Gastrocnemius medialis (tissue), 4 donors: ENCODE results near the gene ZNHIT1. TPM values are rescaled to one million over a fixed set of nuclear protein-coding genes. Genes with fewer than 3 reads are reported as not detected.

ENCODE experiments used
- ATAC-seq, 2 donors: fragments of 150-250 bp; one replicate each; pipeline ENCODE4 v1.9.1; 2016
- DNase-seq, 2 donors: peaks; one replicate each; pipeline ENCODE4 v3.0.0-alpha.2; 2019
- H3K27ac ChIP-seq, 4 donors: fragments of 200-600 bp; sonication (generic); 1 replicate in 1 of 4; 2 replicates in 3 of 4; pipeline ENCODE4 v1.5.1; 2016 to 2018; ENCODE audit warnings: mild to moderate bottlenecking in 2 of 4, moderate library complexity in 1 of 4
- H3K27me3 ChIP-seq, 3 donors: fragments of 200-600 bp; sonication (generic) in 2 of 3; 1 replicate in 1 of 3; 2 replicates in 2 of 3; pipeline versions ENCODE4 v1.5.1 to v1.6.0; 2016 to 2019; ENCODE audit warnings: mild to moderate bottlenecking in 1 of 3, moderate library complexity in 1 of 3
- H3K36me3 ChIP-seq, 2 donors: fragments of 200-600 bp; sonication (generic) in 1 of 2; one replicate each; pipeline ENCODE4 v1.5.1; 2017 to 2018
- H3K4me1 ChIP-seq, 2 donors: fragments of 200-600 bp; sonication (generic) in 1 of 2; one replicate each; pipeline ENCODE4 v1.5.1; 2016 to 2017; ENCODE audit warnings: mild to moderate bottlenecking in 2 of 2
- H3K4me3 ChIP-seq, 4 donors: fragments of 200-600 bp; sonication (generic) in 3 of 4; 1 replicate in 1 of 4; 2 replicates in 3 of 4; pipeline ENCODE4 v1.5.1; 2016 to 2019; ENCODE audit warnings: mild to moderate bottlenecking in 2 of 4
- H3K9me3 ChIP-seq, 3 donors: fragments of 200-600 bp; sonication (generic) in 2 of 3; 1 replicate in 1 of 3; 2 replicates in 2 of 3; pipeline ENCODE4 v1.5.1; 2016 to 2019
- CTCF ChIP-seq, 5 experiments: fragments of 450-650 bp in 3 of 5; fragments of 200-600 bp in 2 of 5; sonication (generic) in 2 of 5; IDR thresholded peaks in 4 of 5; conservative IDR thresholded peaks in 1 of 5; 1 replicate in 4 of 5; 2 replicates in 1 of 5; pipeline ENCODE4 v1.5.1; 2016 to 2019; ENCODE audit warnings: antibody characterized with exemption in 5 of 5, mild to moderate bottlenecking in 3 of 5, moderate library complexity in 3 of 5
- POLR2A ChIP-seq, 2 donors: fragments of 450-650 bp; IDR thresholded peaks; one replicate each; pipeline ENCODE4 v1.6.1; 2017; ENCODE audit warnings: antibody characterized with exemption in 2 of 2, mild to moderate bottlenecking in 2 of 2, moderate library complexity in 2 of 2
- in situ Hi-C, 4 donors: fragments of 200-750 bp; cut with MboI; loops; one replicate each; pipeline versions ENCODE4 v1.15.0 to v1.8.0; 2017; ENCODE audit warnings: low sequenced_read_pairs in 4 of 4
- intact Hi-C: fragments of 100-400 bp; cut with DNase I; formaldehyde crosslinking; loops from one replicate; pipeline ENCODE4 v1.15.1; 2023; ENCODE audit warnings: low total_unique reads
- total RNA-seq, 4 donors: library from RNA; depleted of rRNA; stranded (reverse); fragments of >200 nt; gene quantifications; one replicate each; pipeline versions ENCODE4 v1.1.0 to v1.2.3, GENCODE V29; 2016

ZNHIT1 gene
- total RNA-seq: 10 to 100 TPM; 66.7 to 83.9 (median 71.9) TPM

- peak; percentile 98 to 99 for ATAC-seq
- peak; percentile 95 to 96 for DNase-seq
- Histone ChIP-seq H3K27me3 (no peaks in the 10 kb centered on the region), H3K27ac (peak within 1 kb of the TSS; percentile 82 to 92 (median 88)), H3K4me3 (peak within 1 kb of the TSS; percentile 68 to 91 (median 74)), H3K36me3 (peaks cover 0 to 27% of the 10 kb centered on the region in 2 donors), H3K9me3 (no peaks in the 10 kb centered on the region), H3K4me1 (peaks cover 23 to 32% of the 10 kb centered on the region in 2 donors)
- intact Hi-C loops (loop anchor here (1.0 to 5.0 kb wide), 3 partner anchors 27 to 340 kb away; partner anchors contain the start of gene SRRT), in situ Hi-C loops (no loop called here)
- TF ChIP-seq POLR2A (IDR thresholded peaks at IDR 0.05) (peak in 1 of 2 donors; percentile 16), CTCF (IDR thresholded peaks at IDR 0.05 in 4 of 5, conservative IDR thresholded peaks at IDR 0.05 in 1 of 5) (peak in 2 of 5 experiments; percentile 41 to 48)
Observed at GRCh38 chr7:101217388-101218235, at the start of gene ZNHIT1, which contains the start of gene PLOD3. ZNHIT1 (plus strand) TSS chr7:101218165; CDS start chr7:101218196, 31 bp downstream. PLOD3 (minus strand) TSS chr7:101217581; CDS start chr7:101217274, 307 bp downstream.

DNA sequence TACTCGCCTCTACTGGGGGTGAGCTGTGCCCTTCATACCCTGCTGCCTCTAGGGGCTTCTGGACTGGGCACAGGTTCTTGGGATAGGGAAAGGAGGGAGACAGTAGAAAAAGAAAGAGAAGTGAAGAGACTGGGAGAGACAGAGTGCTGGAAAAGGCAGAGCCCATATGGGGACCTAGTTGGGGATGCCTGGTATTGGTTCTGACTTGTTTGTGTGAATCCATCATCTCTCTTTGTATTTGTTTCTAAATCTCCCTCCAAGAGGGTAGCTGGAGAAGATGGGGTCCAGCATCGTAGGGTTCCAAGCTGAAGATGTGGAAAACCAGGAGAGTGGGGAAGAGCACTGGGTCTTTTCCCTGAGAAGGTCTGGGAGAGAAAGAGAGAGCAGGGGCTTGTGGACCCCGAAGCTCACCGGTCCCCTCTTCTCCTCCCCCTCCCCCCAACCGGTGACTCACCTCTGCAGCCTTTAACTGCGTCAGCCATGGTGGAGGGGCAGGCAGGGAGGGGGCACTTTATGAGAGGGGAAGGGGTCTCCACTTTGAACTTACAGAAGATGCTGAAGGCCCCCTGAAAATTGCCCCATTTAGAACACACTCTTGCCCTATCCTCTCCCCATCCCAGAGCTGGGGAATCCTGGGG lies 49.4 kb upstream of the ZNHIT1 start:
- Histone ChIP-seq H3K4me1 (peaks cover 22 to 42% of the 10 kb centered on the region in 2 donors), H3K9me3 (no peaks in the 10 kb centered on the region), H3K27ac (no peak overlapping the region), H3K27me3 (peaks cover 92 to 99% (median 99%) of the 10 kb centered on the region in 3 donors), H3K4me3 (no peak overlapping the region), H3K36me3 (no peaks in the 10 kb centered on the region)
- TF ChIP-seq POLR2A (IDR thresholded peaks at IDR 0.05) (no peak), CTCF (IDR thresholded peaks at IDR 0.05 in 4 of 5, conservative IDR thresholded peaks at IDR 0.05 in 1 of 5) (no peak)
- DNase-seq: no peak
- no peak for ATAC-seq
- intact Hi-C loops (no loop called here), in situ Hi-C loops (no loop called here)

- TF ChIP-seq POLR2A (IDR thresholded peaks at IDR 0.05) (no peak), CTCF (IDR thresholded peaks at IDR 0.05 in 4 of 5, conservative IDR thresholded peaks at IDR 0.05 in 1 of 5) (no peak)
- Histone ChIP-seq H3K36me3 (no peaks in the 10 kb centered on the region), H3K4me3 (no peak overlapping the region), H3K27ac (no peak overlapping the region), H3K27me3 (peaks cover 92 to 100% (median 99%) of the 10 kb centered on the region in 3 donors), H3K9me3 (no peaks in the 10 kb centered on the region), H3K4me1 (peaks cover 20 to 45% of the 10 kb centered on the region in 2 donors)
- in situ Hi-C loops: no loop called here
- intact Hi-C loops: no loop called here
- ATAC-seq (no peak), DNase-seq (no peak)
Observed at GRCh38 chr7:101169110-101169837, 48.7 kb upstream of the ZNHIT1 start.

- H3K4me1 ChIP-seq: peaks cover 20 to 40% of the 10 kb centered on the region in 2 donors
- in situ Hi-C loops (no loop called here), intact Hi-C loops (loop anchor here (2.0 kb wide), 1 partner anchor 25 kb away; no protein-coding TSS in a partner anchor)
Observed at GRCh38 chr7:101169838-101170551, 48.0 kb upstream of the ZNHIT1 start.

More at GRCh38 chr7:101169838-101170551, 48.0 kb upstream of the ZNHIT1 start:
- Histone ChIP-seq H3K36me3 (no peaks in the 10 kb centered on the region), H3K9me3 (no peaks in the 10 kb centered on the region), H3K27ac (no peak overlapping the region), H3K27me3 (peaks cover 89 to 100% (median 99%) of the 10 kb centered on the region in 3 donors), H3K4me3 (no peak overlapping the region)
- no peak for DNase-seq
- peak in 1 of 2 donors; percentile 48 for ATAC-seq
- TF ChIP-seq POLR2A (IDR thresholded peaks at IDR 0.05) (no peak), CTCF (IDR thresholded peaks at IDR 0.05 in 4 of 5, conservative IDR thresholded peaks at IDR 0.05 in 1 of 5) (peak; percentile 58 to 89 (median 82))
